NCI-H526 treated with DMSO at 0.1 percent for 48 hours (cell line): ENCODE results near the gene PTPN11.
"Not testable (repeated sequence)": the region's sequence is repeated elsewhere in the genome, so short reads cannot be mapped to it uniquely, and the experiment has no call there.

Source experiments
- DNase-seq: peaks from one replicate; lab custom pipeline; 2025; lab: John Stamatoyannopoulos, UW

PTPN11 gene

GRCh38 chr12:112418608-112419296, at the start of gene PTPN11:
TSS of gene PTPN11 (plus strand) at chr12:112418947. CDS start at chr12:112419112, 165 bp downstream.
- DNase-seq = peak; percentile 33

DNA sequence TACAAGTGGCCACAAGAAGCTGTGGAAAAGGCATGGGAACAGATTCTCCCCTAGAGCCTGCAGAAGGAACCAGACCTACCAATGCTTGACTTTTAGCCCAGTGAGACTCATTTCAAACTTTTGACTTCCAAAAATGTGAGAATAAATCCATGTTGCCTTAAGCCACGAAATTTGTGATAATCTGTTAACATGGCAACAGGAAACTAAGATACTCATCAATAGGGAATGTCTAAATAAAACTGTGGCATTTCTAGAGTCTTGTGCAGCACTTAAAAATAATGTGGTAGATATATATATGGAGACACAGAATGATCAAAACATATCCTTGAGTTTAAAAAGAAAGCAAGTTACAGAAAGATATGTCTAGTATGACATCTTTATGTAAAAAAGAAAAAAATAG, 48.5 kb upstream of the PTPN11 start:
- DNase-seq = no peak

- DNase-seq = no peak
Observed at GRCh38 chr12:112370868-112371510, 47.8 kb upstream of the PTPN11 start.

DNA sequence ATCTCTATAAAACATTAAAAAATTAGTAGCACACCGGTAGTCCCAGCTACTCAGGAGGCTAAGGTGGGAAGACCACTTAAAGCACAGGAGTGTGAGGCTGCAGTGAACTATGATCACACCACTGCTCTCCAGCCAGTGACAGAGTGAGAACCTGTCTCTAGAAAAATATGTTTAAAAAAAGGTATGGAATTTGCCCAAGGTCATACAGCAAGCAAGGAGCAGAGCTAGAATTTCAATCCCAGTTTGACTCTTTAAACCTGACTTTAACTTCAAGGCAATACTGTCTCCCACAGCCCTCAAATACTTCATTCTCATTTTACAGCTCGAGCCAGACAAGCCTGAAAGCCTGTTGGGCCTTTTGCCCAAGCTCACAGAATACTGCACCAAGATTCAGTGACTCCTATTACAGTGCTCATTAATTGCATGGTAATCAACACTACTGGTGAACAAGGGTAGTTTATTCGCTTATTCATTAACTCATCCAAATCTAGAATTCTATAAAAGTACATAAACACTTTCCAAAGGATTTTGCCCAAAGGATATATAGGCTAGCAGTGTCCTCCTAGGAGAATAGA, 44.5 kb upstream of the PTPN11 start:
- DNase-seq = no peak

GRCh38 chr12:112375105-112375504, 43.6 kb upstream of the PTPN11 start:
- DNase-seq = no peak

- DNase-seq = peak; percentile 35
Observed at GRCh38 chr12:112380663-112381405, 37.9 kb upstream of the PTPN11 start.

GRCh38 chr12:112381406-112381882, 37.3 kb upstream of the PTPN11 start:
- DNase-seq = peak; percentile 46

- peak; percentile 69 for DNase-seq
Observed at GRCh38 chr12:112381883-112382796, 36.6 kb upstream of the PTPN11 start, which contains the start of gene HECTD4. TSS of gene HECTD4 (minus strand) at chr12:112382431. CDS start at chr12:112382128, 303 bp downstream.

- no peak for DNase-seq
Observed at GRCh38 chr12:112382866-112383265, 35.9 kb upstream of the PTPN11 start.

DNA sequence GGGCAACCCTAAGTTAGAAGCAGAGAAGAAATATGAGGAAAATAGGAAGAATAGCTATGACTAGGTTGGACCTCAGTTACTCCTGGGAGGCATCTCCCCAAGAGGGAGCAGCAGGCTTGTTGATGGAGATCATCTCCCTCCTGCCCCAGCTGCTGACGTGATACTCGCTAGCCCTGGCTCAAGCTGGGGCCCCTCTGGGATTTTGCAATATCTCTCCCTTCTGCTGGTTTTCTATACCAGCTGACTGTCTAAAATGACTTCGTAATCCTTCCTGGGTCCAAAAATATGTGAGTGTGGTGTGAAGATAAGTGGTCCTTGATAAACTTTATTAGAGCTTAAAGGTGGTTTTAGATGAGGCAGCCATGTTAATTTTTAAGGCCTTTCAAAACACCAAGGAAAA, 32.0 kb upstream of the PTPN11 start:
- no peak for DNase-seq

DNA sequence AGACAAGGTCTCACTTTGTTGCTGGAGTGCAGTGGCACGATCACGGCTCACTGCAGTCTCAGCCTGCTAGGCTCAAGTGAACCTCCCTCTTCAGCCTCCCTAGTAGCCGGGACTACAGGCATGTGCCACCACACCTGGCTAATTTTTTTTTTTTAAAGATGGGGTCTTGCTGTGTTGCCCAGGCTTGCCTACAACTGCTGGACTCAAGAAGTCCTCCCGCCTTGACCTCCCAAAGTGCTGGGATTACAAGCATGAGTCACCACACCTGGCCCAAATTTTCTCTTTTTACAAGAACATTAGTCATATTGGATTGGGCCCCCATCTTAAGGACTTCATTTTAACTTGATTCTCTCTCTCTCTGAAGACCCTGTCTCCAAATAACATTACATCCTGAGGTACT, 29.5 kb upstream of the PTPN11 start:
- DNase-seq = no peak

- DNase-seq = not testable (repeated sequence)
Observed at GRCh38 chr12:112389922-112390654, 28.7 kb upstream of the PTPN11 start.

DNA sequence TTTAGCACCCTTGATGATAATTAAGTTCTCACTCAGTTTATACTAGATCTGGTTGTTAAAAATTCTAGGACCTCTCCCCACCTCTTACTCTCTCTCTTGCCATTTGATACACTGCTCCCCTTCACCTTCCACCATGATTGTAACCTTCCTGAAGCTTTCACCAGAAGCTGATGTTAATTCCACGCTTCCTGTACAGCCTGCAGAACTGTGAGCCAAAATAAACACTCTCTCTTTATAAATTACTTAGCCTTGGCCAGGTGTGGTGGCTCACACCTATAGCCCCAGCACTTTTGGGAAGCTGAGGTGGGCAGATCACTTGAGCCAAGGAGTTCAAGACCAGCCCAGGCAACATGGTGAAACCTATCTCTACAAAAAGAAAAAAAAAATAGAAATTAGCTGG, 25.4 kb upstream of the PTPN11 start:
- no peak for DNase-seq

DNA sequence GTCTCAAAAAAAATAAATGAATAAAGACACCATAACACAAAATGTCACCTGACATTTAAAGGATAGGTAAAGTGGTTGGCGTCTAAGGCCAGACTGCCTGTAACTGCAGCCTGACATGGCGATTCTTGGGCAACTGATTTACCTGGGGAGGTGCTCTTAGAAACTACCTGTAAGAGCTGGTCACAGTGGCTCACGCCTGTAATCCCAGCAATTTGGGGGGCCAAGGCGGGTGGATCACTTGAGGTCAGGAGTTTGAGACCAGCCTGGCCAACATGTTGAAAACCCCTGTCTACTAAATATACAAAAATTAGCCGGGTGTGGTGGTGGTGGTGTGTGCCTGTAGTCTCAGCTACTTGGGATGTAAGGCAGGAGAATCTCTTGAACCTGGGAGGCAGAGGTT, 17.7 kb upstream of the PTPN11 start:
- DNase-seq = no peak

DNA sequence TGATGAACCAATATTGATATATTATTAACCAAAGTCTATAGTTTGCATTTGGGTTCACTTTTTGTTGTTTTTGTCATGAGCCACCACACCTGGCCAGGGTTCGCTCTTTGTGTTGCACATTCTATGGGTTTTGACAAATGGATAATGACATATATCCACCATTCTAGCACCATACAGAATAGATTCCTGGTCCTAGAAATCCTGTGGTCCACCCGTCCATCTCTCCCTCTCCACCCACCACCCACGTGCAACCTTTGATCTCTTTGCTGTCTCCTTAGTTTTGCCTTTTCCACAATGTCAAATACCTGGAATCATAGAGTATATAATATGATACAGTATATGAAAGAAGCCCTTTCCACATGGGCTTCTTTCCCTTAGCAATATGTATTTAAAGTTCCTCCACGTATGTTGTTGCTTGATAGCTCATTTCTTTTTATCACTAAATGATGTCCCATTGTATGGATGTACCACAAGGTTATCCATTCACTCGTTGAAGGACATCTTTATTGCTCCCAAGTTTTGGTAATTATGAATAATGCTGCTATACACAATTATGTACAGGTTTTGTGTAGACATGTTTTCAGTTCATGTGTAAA, 16.7 kb upstream of the PTPN11 start:
- DNase-seq = no peak

GRCh38 chr12:112406519-112407488, 11.9 kb upstream of the PTPN11 start:
- DNase-seq = no peak

DNA sequence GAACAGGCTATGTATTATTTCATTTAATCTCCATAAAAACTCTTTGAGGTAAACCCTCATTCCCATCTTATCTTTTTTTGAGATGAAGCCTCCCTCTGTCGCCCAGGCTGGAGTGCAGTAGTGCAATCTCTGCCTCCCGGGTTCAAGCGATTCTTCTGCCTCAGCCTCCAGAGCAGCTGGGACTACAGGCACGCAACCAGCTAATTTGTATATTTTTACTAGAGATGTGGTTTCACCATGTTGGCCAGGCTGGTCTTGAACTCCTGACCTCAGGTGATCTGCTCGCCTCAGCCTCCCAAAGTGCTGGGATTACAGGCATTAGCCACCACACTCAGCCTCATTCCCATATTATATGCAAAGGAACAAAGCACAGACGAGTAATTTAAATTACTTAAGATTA, 11.1 kb upstream of the PTPN11 start:
- DNase-seq = not testable (repeated sequence)

GRCh38 chr12:112408621-112409020, 10.1 kb upstream of the PTPN11 start:
- DNase-seq = no peak
